Measurements from ENCODE around the gene MIAT.

MIAT gene

GRCh38 chr22:26672590-26673468 lies 15.4 kb downstream of the MIAT start:
- DNase-seq (ENCODE audit: low read depth, low spot score), result peak; percentile 94
- in situ Hi-C loops (cut with HindIII; ENCODE audit: low sequenced_read_pairs), result no loop called here
- peak; percentile 60 for TF ChIP-seq CTCF (IDR thresholded peaks at IDR 0.05; ENCODE audit: low read depth, low read length)
- H3K4me3 ChIP-seq (ENCODE audit: low read depth, low read length), result peak overlapping the region; percentile 71

- in situ Hi-C loops (cut with HindIII; ENCODE audit: low sequenced_read_pairs), result no loop called here
- no peak for DNase-seq (ENCODE audit: low read depth, low spot score)
- peak overlapping the region; percentile 71 for H3K4me3 ChIP-seq (ENCODE audit: low read depth, low read length)
- TF ChIP-seq CTCF (IDR thresholded peaks at IDR 0.05; ENCODE audit: low read depth, low read length), result no peak
Measured at GRCh38 chr22:26673486-26673885, 16.1 kb downstream of the MIAT start.

GRCh38 chr22:26674211-26675190 lies 17.1 kb downstream of the MIAT start:
- DNase-seq (ENCODE audit: low read depth, low spot score), result no peak
- no peak overlapping the region for H3K4me3 ChIP-seq (ENCODE audit: low read depth, low read length)
- no peak for TF ChIP-seq CTCF (IDR thresholded peaks at IDR 0.05; ENCODE audit: low read depth, low read length)
- in situ Hi-C loops (cut with HindIII; ENCODE audit: low sequenced_read_pairs), result no loop called here

- in situ Hi-C loops (cut with HindIII; ENCODE audit: low sequenced_read_pairs), result no loop called here
- TF ChIP-seq CTCF (IDR thresholded peaks at IDR 0.05; ENCODE audit: low read depth, low read length), result no peak
- no peak for DNase-seq (ENCODE audit: low read depth, low spot score)
- H3K4me3 ChIP-seq (ENCODE audit: low read depth, low read length), result no peak overlapping the region
Measured at GRCh38 chr22:26675687-26676268, 18.4 kb downstream of the MIAT start.

GRCh38 chr22:26677217-26677616 lies 19.8 kb downstream of the MIAT start:
- in situ Hi-C loops (cut with HindIII; ENCODE audit: low sequenced_read_pairs), result no loop called here
- no peak for DNase-seq (ENCODE audit: low read depth, low spot score)
- TF ChIP-seq CTCF (IDR thresholded peaks at IDR 0.05; ENCODE audit: low read depth, low read length), result no peak
- H3K4me3 ChIP-seq (ENCODE audit: low read depth, low read length), result no peak overlapping the region

- DNase-seq (ENCODE audit: low read depth, low spot score), result peak; percentile 77
- in situ Hi-C loops (cut with HindIII; ENCODE audit: low sequenced_read_pairs), result no loop called here
- peak; percentile 98 for TF ChIP-seq CTCF (IDR thresholded peaks at IDR 0.05; ENCODE audit: low read depth, low read length)
- no peak overlapping the region for H3K4me3 ChIP-seq (ENCODE audit: low read depth, low read length)
Measured at GRCh38 chr22:26679003-26679629, 21.7 kb downstream of the MIAT start.
